Measurements from ENCODE around the gene GPATCH8.
"Not testable (repeated sequence)": the region's sequence is repeated elsewhere in the genome, so short reads cannot be mapped to it uniquely, and the experiment has no call there.

The GPATCH8 gene

DNA sequence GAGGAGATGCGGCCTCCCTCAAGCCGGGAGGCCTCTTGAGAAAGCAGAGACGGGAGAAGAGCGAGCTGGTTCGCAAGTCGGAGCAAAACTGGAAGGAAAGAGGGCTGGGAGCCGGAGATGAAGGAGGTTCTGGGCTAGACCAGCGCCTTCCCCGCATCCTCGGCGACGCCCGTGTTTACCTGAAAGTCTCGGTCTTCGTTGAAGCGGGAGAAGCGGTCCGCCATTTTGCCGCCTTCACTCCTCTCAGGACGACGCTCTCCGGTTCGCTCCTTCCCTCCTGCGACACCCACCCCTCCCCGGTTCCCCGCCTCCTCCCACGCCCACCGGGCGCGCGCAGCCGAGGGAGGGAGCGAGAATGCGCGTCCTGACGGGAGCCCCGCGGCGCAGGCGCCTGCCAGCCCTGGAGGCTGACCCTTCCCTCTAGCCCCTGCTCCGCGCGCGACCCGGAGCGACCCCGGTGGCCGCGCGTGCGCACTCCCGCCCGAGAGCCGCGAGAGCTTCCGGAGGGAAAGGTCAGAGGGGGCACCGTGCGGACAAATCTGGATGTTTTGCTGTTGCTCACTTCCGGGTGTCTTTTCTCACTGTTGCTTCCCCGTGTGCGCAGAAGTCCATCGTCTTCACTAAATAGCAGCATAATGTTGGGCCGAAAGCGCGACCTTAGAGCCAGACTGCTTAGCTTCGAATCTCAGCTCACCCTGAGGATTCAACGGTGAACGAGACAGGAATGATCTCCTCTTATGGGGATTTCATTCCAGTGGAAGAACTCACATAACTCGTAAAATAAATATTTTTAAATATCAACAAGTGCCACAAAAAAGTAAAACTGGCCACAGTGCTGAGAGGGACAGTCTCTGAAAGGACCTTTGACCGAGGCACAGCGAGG lies at the start of gene GPATCH8:
Gene GPATCH8 (minus strand): TSS at position 260 of the 883 bp plus-strand sequence. CDS start 36 bp downstream, at position 224.
- in situ Hi-C loops (cut with MboI; ENCODE audit: low sequenced_read_pairs), result loop anchor here (25.0 kb wide), 1 partner anchor 291 kb away; the partner anchor contains the start of gene UBTF

DNA sequence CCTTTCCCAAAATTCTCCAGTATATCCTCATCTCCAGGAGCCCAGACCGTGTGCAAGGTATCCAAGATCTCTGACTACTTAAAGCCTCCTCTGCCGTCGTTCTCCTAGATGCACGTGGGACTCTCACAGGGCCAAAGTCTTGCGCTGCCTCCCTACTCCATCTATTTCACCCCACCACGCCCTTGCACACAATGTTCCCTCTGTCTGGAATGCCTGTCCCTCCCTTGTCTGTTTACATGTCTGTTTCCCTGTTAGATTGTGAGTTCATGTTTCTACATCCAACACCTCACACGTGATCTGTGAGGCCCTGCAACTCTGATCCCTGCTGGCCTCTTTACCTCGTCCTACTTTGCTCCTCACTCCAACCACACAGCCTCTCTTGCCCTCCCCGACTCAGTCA lies 49.2 kb upstream of the GPATCH8 start:
- in situ Hi-C loops (cut with MboI; ENCODE audit: low sequenced_read_pairs), result no loop called here

DNA sequence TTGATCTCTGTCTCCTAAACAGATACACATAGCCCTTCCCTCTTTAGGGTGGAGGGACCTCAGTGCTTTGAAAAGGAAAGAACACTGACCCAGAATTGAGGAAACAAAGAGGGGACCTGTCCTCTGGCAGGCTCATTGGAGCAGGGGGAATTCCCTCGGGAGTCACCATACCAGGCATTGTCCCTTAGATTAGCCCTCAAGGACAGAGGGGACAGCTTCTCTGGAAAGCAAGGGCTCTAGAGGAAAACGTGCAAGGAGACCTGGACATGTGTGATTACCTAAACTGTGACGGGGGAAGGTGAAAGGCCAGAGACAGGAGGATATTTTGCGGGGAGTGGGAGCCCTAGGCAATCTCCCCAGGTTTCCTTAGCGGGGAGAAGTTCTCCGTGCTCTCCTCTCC lies 46.5 kb upstream of the GPATCH8 start:
- in situ Hi-C loops (cut with MboI; ENCODE audit: low sequenced_read_pairs), result no loop called here

DNA sequence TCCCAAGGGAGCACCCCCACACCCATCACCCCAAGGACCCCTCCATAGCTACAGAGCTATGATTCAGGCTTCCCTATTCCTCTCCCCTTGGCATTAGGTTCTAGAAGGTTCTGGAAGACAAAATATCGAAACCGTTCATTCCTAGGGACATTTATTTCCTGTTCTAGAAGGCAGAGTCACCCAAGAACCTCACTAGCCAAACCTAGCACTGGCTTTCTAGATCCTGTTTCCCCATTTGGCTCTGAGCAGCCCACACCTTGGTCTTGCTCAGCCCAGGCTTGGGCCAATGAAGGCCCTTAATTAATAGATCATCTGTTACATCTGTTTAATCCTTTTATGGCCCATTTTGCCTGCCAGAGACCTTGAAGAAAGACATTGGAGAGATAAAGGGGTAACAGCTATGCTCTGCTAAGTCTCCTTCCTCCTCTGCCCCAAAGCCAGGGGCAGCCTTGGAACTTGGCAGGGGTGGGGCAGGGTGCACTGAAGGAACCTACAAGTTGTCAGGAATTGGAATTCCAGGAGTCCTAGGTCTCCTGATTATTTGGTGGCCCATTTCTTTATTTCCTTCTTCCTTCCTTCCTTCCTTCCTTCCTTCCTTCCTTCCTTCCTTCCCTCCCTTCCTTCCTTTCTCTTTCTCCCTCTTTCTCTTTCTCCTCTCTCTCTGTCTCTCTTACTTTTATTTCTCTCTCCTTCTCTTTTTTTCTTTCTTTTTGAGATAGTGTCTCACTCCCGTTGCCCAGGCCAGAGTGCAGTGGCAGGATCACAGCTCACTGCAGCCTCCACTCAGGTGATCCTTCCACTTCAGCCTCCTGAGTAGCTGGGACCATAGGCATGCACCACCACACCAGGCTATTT lies 45.4 kb upstream of the GPATCH8 start:
- in situ Hi-C loops (cut with MboI; ENCODE audit: low sequenced_read_pairs), result no loop called here

DNA sequence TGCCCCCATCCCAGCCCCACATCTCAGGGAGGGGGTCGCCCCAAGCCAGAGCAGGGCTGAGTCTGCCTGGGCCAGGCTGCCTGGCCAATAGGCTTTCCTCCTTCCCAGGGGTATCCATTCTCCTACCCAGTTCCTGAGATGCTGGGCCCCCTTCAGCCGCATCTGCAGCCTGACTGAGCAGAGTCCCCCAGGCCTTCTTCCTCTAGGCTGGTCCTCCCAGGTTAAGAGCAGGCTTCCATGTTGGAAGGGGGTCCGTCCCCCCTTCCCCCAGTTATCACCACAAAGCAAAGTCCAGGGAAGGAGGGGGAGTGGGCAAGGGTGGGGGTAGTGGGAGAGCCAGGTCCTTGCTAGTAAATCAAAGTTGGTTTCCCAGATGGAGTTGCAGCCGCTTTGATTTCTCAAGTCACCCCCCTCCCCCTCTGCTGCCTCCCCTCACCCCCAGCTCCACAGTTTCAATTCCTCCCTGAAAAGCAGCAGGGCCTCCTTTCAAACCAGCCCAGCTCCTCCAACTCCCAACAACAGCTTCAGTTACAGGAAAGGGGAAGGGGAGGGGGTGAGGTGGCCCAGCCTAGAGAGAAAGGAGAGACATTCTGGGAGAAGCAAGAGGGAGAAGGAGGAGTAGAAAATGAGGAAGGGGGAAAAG lies 44.5 kb upstream of the GPATCH8 start:
- in situ Hi-C loops (cut with MboI; ENCODE audit: low sequenced_read_pairs), result no loop called here

DNA sequence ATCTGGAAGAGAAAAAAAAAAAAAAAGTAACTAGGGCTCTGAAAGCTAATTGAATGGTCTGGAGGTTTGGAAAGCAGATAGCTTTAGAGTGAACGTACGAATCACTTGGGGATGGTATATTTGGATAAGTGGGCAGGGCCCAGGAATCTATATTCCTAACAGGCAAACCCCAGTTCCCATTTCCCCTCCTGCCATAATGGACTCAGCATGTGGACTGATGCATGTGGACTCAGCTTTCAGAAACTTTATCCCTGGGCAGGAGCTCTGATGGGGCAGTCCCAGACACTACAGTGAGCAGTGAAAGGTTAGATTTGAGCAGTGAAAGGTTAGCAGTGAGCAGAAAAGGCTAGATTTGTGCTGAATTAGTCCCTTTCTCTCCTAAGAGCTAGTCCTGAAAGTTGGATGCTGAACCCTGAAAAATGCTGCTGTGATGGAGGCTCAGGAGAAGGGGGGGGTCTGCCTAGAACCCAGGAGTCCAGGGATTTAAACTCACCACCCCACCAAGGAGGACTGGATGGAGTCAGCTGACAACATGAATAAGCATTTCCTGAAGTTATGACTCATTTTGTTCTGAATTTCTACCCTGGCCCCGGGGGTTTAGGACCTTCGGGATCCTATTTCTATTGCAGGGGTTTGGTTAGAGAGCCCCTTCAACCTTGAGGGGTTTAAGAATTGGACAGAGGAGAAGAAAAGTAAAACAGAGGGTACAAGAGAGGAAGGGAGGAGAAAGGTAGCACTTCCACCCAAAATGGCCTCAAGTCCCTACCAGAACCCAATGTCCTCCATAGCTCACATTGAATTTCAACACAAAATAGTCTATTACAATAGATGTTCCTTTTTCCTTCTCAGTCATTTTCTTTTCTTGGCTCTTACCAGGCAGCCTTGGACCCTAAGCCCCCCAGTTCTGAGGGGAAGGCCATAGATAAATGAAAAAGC lies 43.7 kb upstream of the GPATCH8 start:
- in situ Hi-C loops (cut with MboI; ENCODE audit: low sequenced_read_pairs), result no loop called here

DNA sequence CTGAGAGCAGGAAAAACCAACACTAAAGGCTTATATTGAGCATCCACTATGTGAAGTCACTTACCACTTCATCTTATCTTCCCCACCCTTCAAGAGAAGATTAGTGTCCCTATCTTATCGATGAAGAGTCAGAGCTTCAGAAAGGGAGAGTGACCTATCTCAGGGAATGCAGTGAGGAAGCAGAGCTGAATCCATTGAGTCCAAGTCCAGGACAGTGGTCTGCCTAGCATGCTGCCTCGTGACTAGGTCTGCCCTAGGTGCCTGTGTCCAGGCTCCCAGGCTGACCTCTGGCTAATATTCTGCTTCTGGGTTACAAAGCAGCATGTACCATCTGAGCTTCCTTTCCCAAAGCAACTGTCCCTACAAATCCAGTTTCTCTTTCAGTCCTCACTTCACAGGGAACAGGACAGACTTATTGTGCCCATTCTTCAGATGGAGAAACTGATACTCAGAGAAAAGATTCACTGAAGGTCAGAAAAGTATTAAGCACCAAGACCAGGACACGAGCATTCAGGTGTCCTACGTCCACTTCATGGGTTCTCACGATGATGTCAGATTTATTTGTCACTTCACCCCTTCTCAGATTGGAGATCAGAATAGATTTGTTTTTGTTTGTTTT lies 40.8 kb upstream of the GPATCH8 start:
- in situ Hi-C loops (cut with MboI; ENCODE audit: low sequenced_read_pairs), result no loop called here

DNA sequence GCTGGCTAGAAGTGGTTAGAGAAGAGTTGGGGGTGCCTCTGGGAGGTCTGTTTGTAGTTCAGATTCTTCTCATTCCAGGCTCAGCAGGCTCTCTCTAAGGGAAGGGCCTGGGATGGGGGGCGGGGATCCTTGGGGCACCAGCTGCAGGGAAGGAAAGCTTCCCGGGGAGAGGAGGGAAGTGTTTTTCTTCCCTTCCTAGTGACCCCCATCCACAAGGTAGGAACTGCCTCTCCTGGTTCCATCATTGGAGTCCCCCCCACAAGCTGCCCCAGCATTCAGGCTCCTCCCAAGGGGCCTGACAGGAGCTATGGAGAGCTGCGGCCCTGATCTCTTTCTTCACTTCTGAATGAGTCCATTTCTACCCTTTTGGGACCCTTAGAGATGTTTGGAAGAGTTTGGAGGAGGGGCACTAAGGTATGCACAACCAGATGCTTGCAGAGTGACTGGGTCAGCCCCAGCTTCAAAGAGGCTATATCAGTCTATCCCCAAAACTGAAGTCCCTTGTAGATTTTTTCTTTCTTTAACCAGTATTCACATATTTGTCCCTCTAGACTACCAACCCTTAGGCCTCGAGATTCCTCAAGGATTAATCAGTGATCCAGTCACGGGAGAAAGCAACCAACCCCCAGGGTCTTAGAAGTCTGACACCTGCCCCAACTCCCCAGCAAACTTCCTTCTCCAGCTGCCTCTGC lies 40.2 kb upstream of the GPATCH8 start:
- in situ Hi-C loops (cut with MboI; ENCODE audit: low sequenced_read_pairs), result no loop called here

DNA sequence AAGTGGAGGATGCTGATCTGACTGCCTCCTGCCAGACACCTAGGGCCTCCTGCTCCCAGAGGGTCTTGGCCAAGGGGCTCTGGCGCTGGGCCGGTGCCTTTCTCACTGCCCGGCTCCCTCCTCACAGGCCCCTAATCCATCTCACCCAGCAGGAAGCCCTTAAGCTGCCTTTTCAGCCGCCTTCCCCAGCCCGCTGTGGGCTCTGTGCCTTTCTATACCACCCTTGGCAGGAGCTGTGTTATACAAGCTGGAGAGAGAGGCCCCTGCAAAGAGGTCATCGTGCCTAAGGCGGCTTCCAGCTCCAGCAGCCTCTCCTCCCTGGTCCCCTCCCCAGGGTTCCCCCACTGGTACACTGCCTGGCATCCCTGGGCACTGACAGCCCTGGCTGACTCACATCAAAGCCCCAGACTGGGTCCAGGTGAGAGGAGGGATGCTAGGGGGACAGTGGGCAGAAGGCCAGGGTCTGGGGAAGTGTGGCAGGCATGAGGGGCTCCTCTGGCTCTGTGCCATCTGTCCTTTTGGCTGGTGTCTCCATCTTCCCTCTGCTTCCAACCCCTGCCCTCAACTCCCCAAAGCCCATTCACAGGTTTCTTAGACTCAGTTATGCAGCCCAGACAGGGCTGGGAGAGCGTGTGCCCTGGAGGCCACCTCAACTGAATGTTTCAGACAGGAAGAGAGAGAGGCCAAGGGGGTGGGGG lies 38.8 kb upstream of the GPATCH8 start:
- in situ Hi-C loops (cut with MboI; ENCODE audit: low sequenced_read_pairs), result no loop called here

DNA sequence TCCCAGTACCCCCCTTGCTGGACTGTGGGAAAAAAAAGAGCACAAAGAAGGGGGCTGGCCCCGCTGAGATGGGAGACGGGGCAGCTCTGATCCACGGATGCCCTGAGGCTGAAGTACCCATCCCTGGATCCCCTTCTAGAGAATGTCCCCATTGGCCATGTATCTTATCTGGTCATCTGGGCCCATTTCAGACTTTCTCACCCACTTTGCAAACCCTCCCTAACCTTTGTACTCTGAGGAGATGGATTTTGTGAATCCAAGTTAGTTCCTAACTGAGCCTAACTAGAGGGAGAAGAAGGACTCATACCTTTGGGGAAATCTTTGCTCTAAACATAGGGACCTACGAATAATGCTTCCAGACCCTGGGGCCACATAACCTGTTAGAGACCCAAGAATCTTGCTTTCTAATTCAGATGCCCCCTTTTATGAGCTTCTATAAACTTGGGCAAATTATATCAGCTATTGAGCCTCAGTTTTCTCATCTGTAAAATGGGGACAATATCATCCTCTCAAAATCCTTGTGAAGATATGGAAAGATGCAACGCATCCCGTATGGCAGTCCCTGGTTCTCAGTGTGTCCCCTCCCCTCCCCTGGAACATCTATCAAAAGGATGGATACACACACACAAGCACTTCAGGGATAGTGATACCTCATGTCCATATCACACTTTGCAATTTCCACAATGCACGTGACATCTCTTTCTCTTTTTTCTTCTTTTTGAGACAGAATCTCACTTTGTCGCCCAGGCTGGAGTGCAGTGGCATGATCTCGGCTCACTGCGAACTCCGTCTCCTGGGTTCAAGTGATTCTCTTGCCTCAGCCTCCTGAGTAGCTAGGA lies 37.3 kb upstream of the GPATCH8 start:
- in situ Hi-C loops (cut with MboI; ENCODE audit: low sequenced_read_pairs), result no loop called here

DNA sequence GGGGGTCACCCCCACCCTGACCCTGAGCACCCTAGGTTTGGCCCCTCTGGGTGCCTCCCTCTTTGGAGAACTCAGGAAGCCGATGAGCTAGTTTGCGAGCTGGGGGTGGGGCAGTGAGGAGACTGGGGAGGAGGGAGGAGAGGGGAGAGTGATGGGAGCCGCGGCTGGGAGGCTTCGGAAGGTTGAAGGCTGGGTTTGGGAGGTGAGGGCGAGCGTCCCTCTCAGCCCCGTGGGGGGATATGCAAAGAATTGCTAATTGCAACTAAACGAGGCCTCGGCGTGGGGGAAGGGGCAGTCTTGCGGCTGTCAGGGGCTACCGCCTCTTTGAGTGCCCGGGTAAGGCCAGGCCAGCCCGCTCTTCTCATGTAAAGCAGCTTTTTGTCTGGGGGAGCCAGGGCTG lies 36.5 kb upstream of the GPATCH8 start:
- in situ Hi-C loops (cut with MboI; ENCODE audit: low sequenced_read_pairs), result no loop called here

DNA sequence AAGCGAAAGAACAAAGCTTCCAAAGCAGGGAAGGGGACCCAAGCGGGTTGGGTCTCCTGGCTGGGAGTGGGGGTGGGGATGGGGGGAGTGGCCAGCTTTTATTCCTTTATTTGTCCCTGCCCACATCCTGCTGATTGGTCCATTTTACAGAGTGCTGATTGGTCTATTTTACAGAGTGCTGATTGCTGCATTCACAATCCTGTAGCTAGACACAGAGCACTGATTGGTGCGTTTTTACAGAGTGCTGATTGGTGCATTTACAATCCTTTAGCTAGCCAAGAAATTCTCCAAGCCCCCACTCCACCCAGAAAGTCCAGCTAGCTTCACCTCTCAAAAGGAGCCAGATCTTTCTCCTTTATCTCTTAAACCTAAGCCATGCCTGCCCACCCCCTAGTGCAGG lies 34.7 kb upstream of the GPATCH8 start:
- in situ Hi-C loops (cut with MboI; ENCODE audit: low sequenced_read_pairs), result not testable (repeated sequence)

DNA sequence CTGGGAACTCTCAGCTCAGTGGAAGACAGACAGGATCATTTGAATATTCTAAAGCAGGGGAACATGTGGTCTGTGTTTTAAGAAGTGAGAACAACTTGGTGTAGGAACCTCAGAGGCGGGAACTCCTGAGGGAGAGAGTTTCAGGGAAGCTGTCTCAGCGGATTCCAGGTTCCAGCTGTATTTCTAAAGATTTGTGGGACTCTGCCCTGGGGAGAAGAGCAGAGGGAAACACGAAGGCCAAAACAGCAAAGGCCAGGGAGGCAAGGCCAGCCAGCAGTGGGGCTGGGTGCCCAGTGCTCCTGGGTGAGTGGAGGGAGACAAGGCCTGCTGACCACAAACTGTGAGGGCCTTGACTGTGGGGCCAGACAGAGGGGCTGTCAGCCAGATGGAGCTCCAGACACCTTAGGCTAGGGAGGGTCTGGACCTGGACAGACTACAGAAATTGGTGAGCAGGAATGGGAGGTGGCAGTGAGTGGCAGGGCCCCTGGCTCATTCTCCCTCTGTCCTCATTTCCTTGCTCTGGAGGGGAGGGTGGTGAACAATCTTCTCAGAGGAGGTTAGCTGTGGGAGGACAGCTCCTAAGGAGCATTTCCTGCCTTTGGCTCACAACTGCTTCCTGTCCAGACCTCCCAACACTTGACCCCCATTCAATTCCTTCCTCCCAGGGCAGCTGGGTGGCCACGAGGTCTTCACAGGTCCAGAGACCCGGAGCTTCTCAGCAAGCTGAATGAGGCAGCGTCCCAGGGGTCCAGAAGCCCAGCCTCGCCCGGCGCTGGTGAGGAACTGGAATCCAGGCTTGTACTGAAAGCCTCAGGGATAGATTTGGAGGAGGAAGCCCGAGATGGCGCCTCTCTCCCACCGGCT lies 33.1 kb upstream of the GPATCH8 start:
- in situ Hi-C loops (cut with MboI; ENCODE audit: low sequenced_read_pairs), result no loop called here

DNA sequence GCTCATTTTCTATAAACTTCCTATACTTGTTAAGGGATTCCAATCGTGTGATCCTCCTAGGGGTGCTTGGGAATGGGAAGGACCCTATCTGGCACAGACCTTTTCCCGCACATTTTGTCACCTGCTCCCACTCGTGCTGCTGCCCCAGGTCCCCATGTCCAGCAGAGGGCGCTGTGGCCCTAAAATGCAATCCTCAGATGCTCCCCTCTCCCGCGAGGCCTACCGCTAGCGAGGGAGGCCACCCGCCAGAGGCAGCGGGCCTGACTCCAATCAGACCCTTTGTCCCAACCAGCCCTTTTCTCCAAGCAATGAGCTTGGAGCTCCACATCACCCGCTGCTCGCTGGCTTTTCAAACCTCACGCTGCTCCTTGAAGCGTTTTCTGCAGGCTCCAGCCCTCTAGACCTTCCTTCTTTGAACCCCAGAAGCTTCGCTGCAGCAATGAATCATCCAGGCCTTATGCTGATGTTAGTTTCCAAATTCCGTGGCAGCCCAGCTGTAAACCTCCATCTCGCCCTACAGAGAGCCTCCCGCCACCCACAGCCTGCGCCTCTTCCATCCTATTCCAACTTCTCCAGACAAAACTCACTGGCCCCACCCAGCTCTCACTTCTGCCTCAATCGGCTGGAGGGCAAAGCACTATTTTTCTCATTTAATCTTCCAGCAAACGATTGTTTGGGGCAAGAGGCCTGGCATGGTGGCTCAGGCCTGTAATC lies 30.5 kb upstream of the GPATCH8 start:
- in situ Hi-C loops (cut with MboI; ENCODE audit: low sequenced_read_pairs), result no loop called here

DNA sequence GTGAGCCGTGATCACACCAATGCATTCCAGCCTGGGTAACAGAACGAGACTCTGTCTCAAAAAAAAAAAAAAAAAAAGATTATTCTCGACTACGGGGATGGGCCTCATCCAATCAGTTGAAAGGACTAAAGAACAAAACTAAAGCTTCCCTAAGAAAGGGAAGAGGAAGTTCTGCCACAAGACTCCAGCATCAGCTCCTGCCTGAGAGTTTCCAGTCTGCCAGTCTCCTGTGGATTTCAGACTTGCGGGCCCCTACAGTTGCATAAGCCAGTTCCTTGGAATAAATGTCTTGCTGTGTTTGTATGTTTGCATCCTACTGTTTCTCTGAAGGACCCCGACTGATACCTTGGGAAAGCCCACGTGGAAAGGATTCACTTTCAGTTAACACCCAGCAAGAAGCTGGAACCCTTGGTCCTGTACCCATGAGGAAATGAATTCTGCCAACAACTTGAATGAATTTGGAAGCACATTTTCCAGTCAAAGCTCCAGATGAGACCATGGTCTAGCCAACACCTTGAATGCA lies 27.8 kb upstream of the GPATCH8 start:
- in situ Hi-C loops (cut with MboI; ENCODE audit: low sequenced_read_pairs), result no loop called here

DNA sequence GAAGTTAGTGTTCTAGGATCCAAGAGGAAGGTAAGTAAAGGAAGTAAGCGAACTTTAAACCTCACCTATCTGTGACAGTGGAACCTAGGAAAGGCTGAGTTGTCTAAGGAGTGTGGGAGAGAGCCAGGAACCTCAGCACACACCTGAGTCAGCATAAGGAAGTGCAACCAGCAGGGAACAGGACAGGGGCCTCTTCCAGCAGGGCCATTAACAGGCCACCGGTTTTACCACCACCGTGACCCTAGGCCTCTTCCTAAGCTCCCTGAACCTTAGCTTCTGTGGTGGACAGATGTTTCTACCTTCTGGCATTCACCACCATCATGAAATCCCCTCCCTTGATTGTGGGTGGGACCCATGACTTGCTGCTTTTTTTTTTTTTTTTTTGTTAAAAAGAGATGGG lies 26.7 kb upstream of the GPATCH8 start:
- in situ Hi-C loops (cut with MboI; ENCODE audit: low sequenced_read_pairs), result no loop called here

All from HL-60/S4 (cell line).